IMR-90 (cell line): ENCODE data around the gene CEP72. TPM values are rescaled to one million over a fixed set of nuclear protein-coding genes. Genes with fewer than 3 reads are reported as not detected.

Source experiments
- ATAC-seq: fragments of 200-7000 bp; cut with Tn5 transposase; 2 replicates; pipeline ENCODE4 v1.9.1; 2020; ENCODE audit warnings: low read depth, mild to moderate bottlenecking, moderate library complexity
- BruUV-seq: library from RNA; stranded (reverse); fragments of 400-500 nt; replicated peaks from 2 replicates; lab custom pipeline; 2021; lab: Mats Ljungman, UMichigan
- CTCF ChIA-PET: fragments of 300-600 bp; formaldehyde crosslinking; extraction: SDS; loops from one replicate; lab custom pipeline; 2021; ENCODE audit warnings: antibody characterized with exemption; lab: Yijun Ruan, JAX
- POLR2A ChIA-PET: fragments of 300-600 bp; sonication (Branson Sonifier 250); formaldehyde crosslinking; loops from one replicate; lab custom pipeline; 2022; ENCODE audit warnings: antibody characterized with exemption; ENCODE audit not compliant: unreplicated experiment; lab: Charles Lee
- DNase-seq: peaks from one replicate; pipeline ENCODE4 v3.0.0; 2013
- H2AFZ ChIP-seq: replicated peaks from 2 replicates; pipeline ENCODE3; 2013; ENCODE audit warnings: low read length, mild to moderate bottlenecking; ENCODE audit not compliant: poor library complexity
- H2AK5ac ChIP-seq: 2 replicates; pipeline ENCODE4 v1.6.1; 2013; ENCODE audit warnings: low read depth, low read length, inconsistent platforms
- H2AK9ac ChIP-seq: replicated peaks from 2 replicates; pipeline ENCODE3; 2013; ENCODE audit warnings: mild to moderate bottlenecking, low read depth, low read length, moderate library complexity; ENCODE audit not compliant: poor library complexity
- H2BK120ac ChIP-seq: 2 replicates; pipeline ENCODE4 v1.6.1; 2013; ENCODE audit warnings: low read depth, low read length, inconsistent platforms
- H2BK15ac ChIP-seq: 3 replicates; pipeline ENCODE4 v1.6.1; 2013; ENCODE audit warnings: low read depth, low read length, inconsistent platforms
- H2BK20ac ChIP-seq: 2 replicates; pipeline ENCODE4 v1.6.1; 2013; ENCODE audit warnings: low read depth, mild to moderate bottlenecking, inconsistent platforms, low read length, moderate library complexity
- H2BK5ac ChIP-seq: 2 replicates; pipeline ENCODE4 v1.6.1; 2013; ENCODE audit warnings: mild to moderate bottlenecking, low read depth, low read length, inconsistent platforms; ENCODE audit not compliant: poor library complexity, severe bottlenecking
- H3K14ac ChIP-seq: replicated peaks from 2 replicates; pipeline ENCODE4 v1.6.1; 2013; ENCODE audit warnings: low read depth, low read length, inconsistent platforms
- H3K18ac ChIP-seq: 2 replicates; pipeline ENCODE4 v1.6.1; 2013; ENCODE audit warnings: low read depth, low read length, control low read depth
- H3K23ac ChIP-seq: 2 replicates; pipeline ENCODE4 v1.6.1; 2013; ENCODE audit warnings: low read depth, low read length, inconsistent platforms
- H3K27ac ChIP-seq: 2 replicates; pipeline ENCODE4 v1.5.1; 2013; ENCODE audit warnings: mild to moderate bottlenecking, control low read depth, low read length; ENCODE audit not compliant: insufficient read depth
- H3K27me3 ChIP-seq: 2 replicates; pipeline ENCODE4 v1.6.1; 2013; ENCODE audit warnings: low read length; ENCODE audit not compliant: control insufficient read depth, insufficient read depth
- H3K36me3 ChIP-seq: 2 replicates; pipeline ENCODE4 v1.6.1; 2013; ENCODE audit warnings: low read length, mixed read lengths; ENCODE audit not compliant: control insufficient read depth, insufficient read depth
- H3K4ac ChIP-seq: 2 replicates; pipeline ENCODE4 v1.6.1; 2013; ENCODE audit warnings: low read depth, low read length, inconsistent platforms
- H3K4me1 ChIP-seq: 2 replicates; pipeline ENCODE4 v1.6.1; 2013; ENCODE audit warnings: low read length, mixed read lengths; ENCODE audit not compliant: control insufficient read depth, insufficient read depth
- H3K4me2 ChIP-seq: 2 replicates; pipeline ENCODE4 v1.6.1; 2013; ENCODE audit warnings: low read depth, mild to moderate bottlenecking, control low read depth, low read length, moderate library complexity
- H3K4me3 ChIP-seq: 2 replicates; pipeline ENCODE4 v1.5.1; 2013; ENCODE audit warnings: low read depth, mild to moderate bottlenecking, control low read depth, low read length, moderate library complexity; ENCODE audit not compliant: insufficient read depth
- H3K56ac ChIP-seq: 2 replicates; pipeline ENCODE4 v1.6.1; 2013; ENCODE audit warnings: low read length, inconsistent platforms; ENCODE audit not compliant: insufficient read depth; ENCODE audit errors: extremely low read depth
- H3K79me1 ChIP-seq, 2 experiments: 2 replicates each; pipeline ENCODE4 v1.6.1; 2013; ENCODE audit warnings: low read length in 2 of 2, inconsistent platforms in 1 of 2, low read depth in 1 of 2
- H3K9ac ChIP-seq: 2 replicates; pipeline ENCODE4 v1.6.1; 2013; ENCODE audit warnings: low read depth, low read length, control low read depth
- H3K9me1 ChIP-seq: 2 replicates; pipeline ENCODE4 v1.6.1; 2013; ENCODE audit warnings: low read length, inconsistent platforms; ENCODE audit not compliant: insufficient read depth
- H3K9me3 ChIP-seq: 2 replicates; pipeline ENCODE4 v1.6.1; 2013; ENCODE audit warnings: low read length; ENCODE audit not compliant: control insufficient read depth, insufficient read depth
- H4K20me1 ChIP-seq: 2 replicates; pipeline ENCODE4 v1.6.1; 2013; ENCODE audit warnings: low read length, inconsistent platforms; ENCODE audit not compliant: insufficient read depth
- H4K5ac ChIP-seq: 2 replicates; pipeline ENCODE4 v1.6.1; 2013; ENCODE audit warnings: mild to moderate bottlenecking, low read depth, low read length, control low read depth
- H4K8ac ChIP-seq, 2 experiments: 2 replicates each; pipeline ENCODE4 v1.6.1; 2013; ENCODE audit warnings: low read depth in 2 of 2, low read length in 2 of 2, control low read depth in 1 of 2, inconsistent platforms in 1 of 2
- H4K91ac ChIP-seq: 2 replicates; pipeline ENCODE4 v1.6.1; 2013; ENCODE audit warnings: low read depth, low read length, inconsistent platforms; ENCODE audit not compliant: insufficient read depth
- BHLHE40 ChIP-seq: fragments of 150-350 bp; IDR thresholded peaks from 2 replicates; pipeline ENCODE4 v1.6.1; 2016; ENCODE audit warnings: mild to moderate bottlenecking, low read depth, low read length
- CEBPB ChIP-seq: IDR thresholded peaks from 2 replicates; pipeline ENCODE4 v1.6.1; 2012; ENCODE audit warnings: low read depth, low read length, improper control_type of control experiment
- CHD1 ChIP-seq: IDR thresholded peaks from 2 replicates; pipeline ENCODE4 v1.6.1; 2012; ENCODE audit warnings: low read depth, low read length, improper control_type of control experiment
- FOS ChIP-seq: fragments of 150-350 bp; IDR thresholded peaks from 2 replicates; pipeline ENCODE4 v1.6.1; 2016; ENCODE audit warnings: low read depth, low read length
- MAFK ChIP-seq: IDR thresholded peaks from 2 replicates; pipeline ENCODE4 v1.6.1; 2012; ENCODE audit warnings: low read depth, low read length, improper control_type of control experiment
- MAZ ChIP-seq: IDR thresholded peaks from 2 replicates; pipeline ENCODE4 v1.6.1; 2012; ENCODE audit warnings: low read depth, mild to moderate bottlenecking, low read length, improper control_type of control experiment, moderate library complexity, borderline replicate concordance
- NFE2L2 ChIP-seq: fragments of 150-350 bp; IDR thresholded peaks from 2 replicates; pipeline ENCODE4 v1.6.1; 2016; ENCODE audit warnings: low read depth, mild to moderate bottlenecking, low read length
- RAD21 ChIP-seq: IDR thresholded peaks from 2 replicates; pipeline ENCODE4 v1.6.1; 2012; ENCODE audit warnings: low read length, improper control_type of control experiment
- RCOR1 ChIP-seq: IDR thresholded peaks from 2 replicates; pipeline ENCODE4 v1.6.1; 2012; ENCODE audit warnings: mild to moderate bottlenecking, low read length, improper control_type of control experiment; ENCODE audit not compliant: insufficient replicate concordance
- RFX5 ChIP-seq: IDR thresholded peaks from 2 replicates; pipeline ENCODE4 v1.8.0; 2012; ENCODE audit warnings: low read depth, mild to moderate bottlenecking, low read length, moderate library complexity
- SMC3 ChIP-seq: fragments of 150-350 bp; IDR thresholded peaks from 2 replicates; pipeline ENCODE4 v1.6.1; 2016; ENCODE audit warnings: low read depth, mild to moderate bottlenecking, antibody characterized with exemption, low read length, moderate library complexity
- WGBS, 2 experiments: methylation state at CpG; one replicate each; pipeline versions ENCODE4 v1.1.5 to v1.1.7; 2013; ENCODE audit warnings: missing lambda C conversion rate in 2 of 2; ENCODE audit not compliant: insufficient read length in 1 of 2; ENCODE audit errors: extremely low coverage in 2 of 2; 5-methylcytosine and 5-hydroxymethylcytosine counted together
- dilution Hi-C: fragments of 300-500 bp; cut with HindIII; formaldehyde crosslinking; loops from one replicate; pipeline ENCODE4 v1.14.3; 2018; ENCODE audit warnings: low sequenced_read_pairs; ENCODE audit not compliant: unreplicated experiment
- in situ Hi-C: fragments of 300-500 bp; cut with MboI; formaldehyde crosslinking; loops from 3 replicates; pipeline ENCODE4 v1.14.3; 2019; ENCODE audit warnings: low sequenced_read_pairs, inconsistent platforms, mixed read lengths
- intact Hi-C: fragments of 100-400 bp; cut with micrococcal nuclease; formaldehyde crosslinking; loops from 2 replicates; pipeline ENCODE4 v1.10.0; 2022
- polyA plus RNA-seq, 3 experiments: library from polyadenylated mRNA; depleted of rRNA; stranded (reverse); fragments of >200 nt; gene quantifications; 2 replicates each; pipeline ENCODE4 v1.2.3, GENCODE V29; 2012; ENCODE audit warnings: low replicate concordance in 1 of 3
- total RNA-seq: library from RNA; depleted of rRNA; stranded (reverse); fragments of >200 nt; gene quantifications from 2 replicates; pipeline ENCODE4 v1.2.3, GENCODE V29; 2012
- TF ChIP-seq, protein P1 (sequence below): conservative IDR thresholded peaks from 2 replicates; pipeline ENCODE4 v1.5.1; 2012; ENCODE audit warnings: mild to moderate bottlenecking, low read depth, low read length, improper control_type of control experiment
- TF ChIP-seq, protein P2 (sequence below): fragments of 150-350 bp; IDR thresholded peaks from 2 replicates; pipeline ENCODE4 v1.6.1; 2017; ENCODE audit warnings: mild to moderate bottlenecking, antibody characterized with exemption, low read length, low read depth

Gene CEP72
- total and polyA plus RNA-seq, 2 of the 4 experiments (the other 2 are of a cell fraction) = 2.9 to 4.3 TPM

DNA sequence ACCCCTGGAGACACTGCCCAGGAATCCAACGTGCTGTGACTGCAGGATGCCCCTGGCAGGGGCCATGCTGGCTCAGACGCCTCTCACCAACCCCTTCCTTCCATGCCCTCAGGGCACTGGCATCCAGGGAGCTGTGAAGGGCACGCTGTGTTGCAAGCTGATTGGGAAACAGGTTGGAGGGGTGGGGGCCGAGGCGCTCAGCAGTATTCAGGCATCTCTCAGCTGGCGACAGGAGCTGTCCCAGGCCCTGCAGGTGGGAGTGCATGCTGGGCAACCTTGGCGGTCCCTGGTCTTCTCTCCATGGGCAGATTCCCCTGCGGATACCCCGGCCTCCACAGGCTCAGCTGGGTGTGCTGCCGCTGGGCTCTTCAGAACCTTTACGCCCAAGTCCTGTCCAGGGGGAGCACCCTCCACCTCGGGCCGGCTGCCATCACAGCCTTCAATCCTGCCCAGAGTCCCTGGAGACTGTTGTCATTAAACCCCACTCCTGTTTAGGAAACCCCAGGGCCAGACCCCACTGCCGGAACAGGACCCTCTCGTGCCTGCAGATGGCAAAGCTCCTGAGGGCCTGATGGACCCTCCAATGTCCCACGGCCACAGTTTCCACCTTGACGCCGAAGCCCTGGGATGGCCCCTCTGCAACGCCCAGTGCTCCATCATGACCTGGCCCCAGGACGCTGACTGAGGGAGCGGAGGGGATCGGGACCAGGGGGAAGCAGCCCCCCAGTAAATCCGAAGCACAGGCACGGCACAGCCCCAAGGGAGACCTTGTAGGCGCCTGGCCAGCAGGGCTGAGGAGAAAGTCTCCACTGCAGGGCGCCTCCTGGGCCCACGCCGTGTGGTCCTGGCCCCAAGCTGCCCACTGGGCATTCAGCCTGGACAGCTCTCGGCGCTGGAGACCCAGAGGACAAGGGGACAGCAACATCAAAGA is 71.7 kb downstream of the CEP72 start (continued):
- TF ChIP-seq, protein P1, sequence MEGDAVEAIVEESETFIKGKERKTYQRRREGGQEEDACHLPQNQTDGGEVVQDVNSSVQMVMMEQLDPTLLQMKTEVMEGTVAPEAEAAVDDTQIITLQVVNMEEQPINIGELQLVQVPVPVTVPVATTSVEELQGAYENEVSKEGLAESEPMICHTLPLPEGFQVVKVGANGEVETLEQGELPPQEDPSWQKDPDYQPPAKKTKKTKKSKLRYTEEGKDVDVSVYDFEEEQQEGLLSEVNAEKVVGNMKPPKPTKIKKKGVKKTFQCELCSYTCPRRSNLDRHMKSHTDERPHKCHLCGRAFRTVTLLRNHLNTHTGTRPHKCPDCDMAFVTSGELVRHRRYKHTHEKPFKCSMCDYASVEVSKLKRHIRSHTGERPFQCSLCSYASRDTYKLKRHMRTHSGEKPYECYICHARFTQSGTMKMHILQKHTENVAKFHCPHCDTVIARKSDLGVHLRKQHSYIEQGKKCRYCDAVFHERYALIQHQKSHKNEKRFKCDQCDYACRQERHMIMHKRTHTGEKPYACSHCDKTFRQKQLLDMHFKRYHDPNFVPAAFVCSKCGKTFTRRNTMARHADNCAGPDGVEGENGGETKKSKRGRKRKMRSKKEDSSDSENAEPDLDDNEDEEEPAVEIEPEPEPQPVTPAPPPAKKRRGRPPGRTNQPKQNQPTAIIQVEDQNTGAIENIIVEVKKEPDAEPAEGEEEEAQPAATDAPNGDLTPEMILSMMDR = no peak

DNA sequence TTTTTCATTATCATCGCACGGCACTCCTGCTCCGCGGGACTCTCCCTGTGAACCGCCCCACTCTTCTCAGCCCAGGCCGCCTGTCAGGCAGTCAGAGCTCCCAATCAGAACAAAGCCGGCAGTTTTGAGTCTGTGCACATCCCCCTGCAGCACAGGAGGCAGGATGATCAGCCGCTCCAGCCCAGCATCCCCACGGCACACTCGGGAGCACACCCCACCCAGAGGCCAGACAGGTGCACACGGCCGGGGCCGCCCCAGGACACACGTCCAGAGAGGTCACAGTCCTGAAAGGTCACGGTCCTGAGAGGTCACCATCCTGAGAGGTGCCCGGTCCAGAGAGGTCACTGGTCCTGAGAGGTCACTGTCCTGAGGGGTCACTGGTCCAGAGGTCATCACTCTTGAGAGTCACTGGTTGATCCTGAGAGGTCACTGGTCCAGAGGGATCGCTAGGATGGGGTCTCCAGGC is 72.6 kb downstream of the CEP72 start:
- no peaks in the 10 kb centered on the region for H3K9me1 ChIP-seq
- DNase-seq (no peak), ATAC-seq (no peak)
- H3K4me3 ChIP-seq = no peak overlapping the region
- no peaks in the 10 kb centered on the region for H3K9me3 ChIP-seq
- H3K4me1 ChIP-seq = no peaks in the 10 kb centered on the region
- no peak overlapping the region for H2AFZ ChIP-seq
- no peak overlapping the region for H3K18ac ChIP-seq
- no peak overlapping the region for H2BK5ac ChIP-seq
- H3K27me3 ChIP-seq = peaks cover 6% of the 10 kb centered on the region; the same call in 1 of the 2 replicates
- H3K79me1 ChIP-seq = no peaks in the 10 kb centered on the region
- CTCF ChIA-PET = no interaction called here
- H4K20me1 ChIP-seq = no peaks in the 10 kb centered on the region
- no peak overlapping the region for H4K91ac ChIP-seq
- no peak overlapping the region for H3K4me2 ChIP-seq
- intact Hi-C loops = no loop called here
- H3K27ac ChIP-seq = no peak overlapping the region
- no peak overlapping the region for H2AK5ac ChIP-seq
- dilution Hi-C loops = no loop called here
- H3K23ac ChIP-seq = no peak overlapping the region
- no peak overlapping the region for H3K4ac ChIP-seq
- H3K14ac ChIP-seq = no peak overlapping the region
- 60% methylated on average over 1 of the region's 17 CpGs; no CpG with 5 or more reads in 1 of the 2 experiments for WGBS, 2 experiments
- no peak overlapping the region for H3K56ac ChIP-seq
- no peak overlapping the region for H3K9ac ChIP-seq
- BruUV-seq = no TSS peak
- H2BK120ac ChIP-seq = no peak overlapping the region
- no peak overlapping the region for H4K5ac ChIP-seq
- no peak overlapping the region for H4K8ac ChIP-seq
- no peak overlapping the region for H2BK20ac ChIP-seq
- in situ Hi-C loops = loop anchor here (10.0 kb wide), 1 partner anchor 90 kb away; no protein-coding TSS in a partner anchor
- H2BK15ac ChIP-seq = no peak overlapping the region
- H3K36me3 ChIP-seq = no peaks in the 10 kb centered on the region
- POLR2A ChIA-PET = no interaction called here
- no peak overlapping the region for H2AK9ac ChIP-seq
- TF ChIP-seq, protein P2, sequence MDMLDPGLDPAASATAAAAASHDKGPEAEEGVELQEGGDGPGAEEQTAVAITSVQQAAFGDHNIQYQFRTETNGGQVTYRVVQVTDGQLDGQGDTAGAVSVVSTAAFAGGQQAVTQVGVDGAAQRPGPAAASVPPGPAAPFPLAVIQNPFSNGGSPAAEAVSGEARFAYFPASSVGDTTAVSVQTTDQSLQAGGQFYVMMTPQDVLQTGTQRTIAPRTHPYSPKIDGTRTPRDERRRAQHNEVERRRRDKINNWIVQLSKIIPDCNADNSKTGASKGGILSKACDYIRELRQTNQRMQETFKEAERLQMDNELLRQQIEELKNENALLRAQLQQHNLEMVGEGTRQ = no peak
- no peak for TF ChIP-seq CHD1
- no peak for TF ChIP-seq BHLHE40
- no peak for TF ChIP-seq MAZ
- TF ChIP-seq RCOR1 = no peak
- no peak for TF ChIP-seq FOS
- TF ChIP-seq MAFK = no peak
- TF ChIP-seq SMC3 = no peak
- no peak for TF ChIP-seq RFX5
- no peak for TF ChIP-seq CEBPB
- no peak for TF ChIP-seq RAD21
- no peak for TF ChIP-seq NFE2L2
